ENCODE measurements around the gene SRGAP3.
"Not testable (repeated sequence)": the region's sequence is repeated elsewhere in the genome, so short reads cannot be mapped to it uniquely, and the experiment has no call there.

SRGAP3 gene

GRCh38 chr3:9111866-9112265 lies 137.6 kb downstream of the SRGAP3 start:
- peak; percentile 15 for DNase-seq (ENCODE audit: low spot score)

DNA sequence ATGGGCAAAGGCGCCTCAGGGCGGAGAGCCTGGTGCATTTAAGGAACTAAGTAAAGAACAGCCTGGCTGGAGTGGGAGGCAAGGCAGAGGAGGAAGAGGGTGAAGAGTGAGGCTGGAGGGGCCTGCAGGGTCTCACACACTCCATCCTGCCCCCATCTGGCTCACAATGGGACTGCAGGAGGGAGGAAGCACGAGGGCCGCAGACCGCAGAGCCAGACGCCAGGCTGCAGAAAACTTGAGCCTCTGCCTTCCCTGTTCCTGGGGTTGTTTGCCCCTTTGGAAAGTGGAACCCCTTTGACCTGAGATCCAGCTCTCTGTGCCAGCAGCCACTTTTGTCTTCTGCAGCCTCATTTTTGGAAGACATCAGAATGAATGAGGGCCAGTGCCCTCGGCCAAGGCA lies 138.0 kb downstream of the SRGAP3 start:
- DNase-seq (ENCODE audit: low spot score) = no peak

- no peak for DNase-seq (ENCODE audit: low spot score)
These were observed 138.6 kb downstream of the SRGAP3 start for GRCh38 chr3:9110802-9111201.

DNA sequence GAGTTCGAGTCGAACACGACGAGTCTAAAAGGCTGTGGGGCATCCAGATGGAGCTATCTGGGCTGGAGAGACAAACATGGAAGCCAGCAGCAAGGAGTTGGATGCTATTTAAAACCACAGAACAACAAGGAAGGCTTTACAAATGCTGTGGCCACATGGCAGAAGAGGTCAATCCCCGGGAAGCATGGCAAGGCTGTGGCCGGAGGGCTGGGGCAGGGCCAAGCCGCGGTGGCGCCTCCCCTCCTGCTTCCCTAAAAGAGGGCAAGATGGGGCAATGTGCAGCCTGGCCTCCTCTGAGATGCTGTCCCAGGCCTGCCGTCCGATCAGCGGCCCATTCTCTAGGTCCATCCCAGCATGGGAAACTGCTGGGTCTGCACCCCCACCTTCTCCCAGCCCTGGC lies 139.1 kb downstream of the SRGAP3 start:
- no peak for DNase-seq (ENCODE audit: low spot score)

GRCh38 chr3:9109568-9109914 lies 139.9 kb downstream of the SRGAP3 start:
- no peak for DNase-seq (ENCODE audit: low spot score)

- DNase-seq (ENCODE audit: low spot score) = no peak
These were observed 140.4 kb downstream of the SRGAP3 start for GRCh38 chr3:9108876-9109567.

DNA sequence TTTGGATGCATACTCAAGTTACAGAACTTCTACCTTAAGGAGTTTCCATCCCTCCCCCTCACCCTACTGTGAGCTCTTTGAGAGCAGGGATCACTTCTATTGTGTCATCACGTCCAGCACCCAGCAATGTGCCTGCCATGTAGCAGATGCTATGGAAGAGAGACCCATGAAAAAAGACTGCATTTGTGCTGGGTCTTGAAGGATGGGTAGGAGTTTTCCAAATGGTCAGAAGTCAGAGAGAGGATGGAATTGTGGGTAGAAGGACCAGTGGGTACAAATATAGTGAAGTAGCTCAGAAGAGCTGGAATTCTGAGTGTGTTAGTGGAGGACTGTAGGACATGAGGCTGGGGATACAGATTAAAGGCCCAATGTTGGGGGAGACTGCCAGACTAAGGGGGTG lies 141.7 kb downstream of the SRGAP3 start:
- DNase-seq (ENCODE audit: low spot score) = no peak

DNA sequence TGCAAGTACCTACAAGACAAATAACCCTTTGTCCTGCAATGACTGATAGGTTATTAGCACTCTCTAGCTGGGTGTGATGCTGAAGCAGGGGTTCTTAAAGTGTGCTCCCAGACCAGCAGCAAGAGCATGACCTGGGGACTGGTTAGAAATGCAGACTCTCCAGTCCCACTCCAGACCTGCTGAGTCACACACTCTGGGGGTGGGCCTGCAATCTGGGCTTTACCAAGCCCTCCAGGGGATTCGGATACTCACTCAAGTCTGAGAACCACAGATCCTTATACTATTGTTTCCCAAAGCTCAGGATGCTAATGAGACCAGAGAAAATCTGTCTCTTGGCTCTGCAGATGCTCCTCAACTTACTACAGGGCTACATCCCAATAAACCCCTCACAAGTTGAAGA lies 144.0 kb downstream of the SRGAP3 start:
- no peak for DNase-seq (ENCODE audit: low spot score)

DNA sequence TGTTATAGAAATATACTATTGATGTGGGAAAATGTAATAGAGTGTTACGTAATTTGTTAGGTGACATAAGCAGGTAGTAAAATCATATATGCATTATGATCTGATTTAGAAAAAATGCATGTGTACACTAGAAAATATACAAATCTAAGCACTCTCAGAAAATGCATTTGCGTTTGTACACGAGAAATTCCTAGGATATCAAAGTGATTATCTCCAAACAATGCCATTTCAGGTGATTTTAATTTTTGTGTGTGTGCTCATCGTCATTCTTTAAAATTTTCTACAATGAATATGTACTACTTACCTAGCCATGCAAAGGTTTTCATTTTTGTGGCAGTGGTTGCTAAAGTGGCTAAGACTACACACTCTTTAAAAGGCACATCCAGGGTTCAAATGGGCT lies 145.3 kb downstream of the SRGAP3 start:
- DNase-seq (ENCODE audit: low spot score) = no peak

DNA sequence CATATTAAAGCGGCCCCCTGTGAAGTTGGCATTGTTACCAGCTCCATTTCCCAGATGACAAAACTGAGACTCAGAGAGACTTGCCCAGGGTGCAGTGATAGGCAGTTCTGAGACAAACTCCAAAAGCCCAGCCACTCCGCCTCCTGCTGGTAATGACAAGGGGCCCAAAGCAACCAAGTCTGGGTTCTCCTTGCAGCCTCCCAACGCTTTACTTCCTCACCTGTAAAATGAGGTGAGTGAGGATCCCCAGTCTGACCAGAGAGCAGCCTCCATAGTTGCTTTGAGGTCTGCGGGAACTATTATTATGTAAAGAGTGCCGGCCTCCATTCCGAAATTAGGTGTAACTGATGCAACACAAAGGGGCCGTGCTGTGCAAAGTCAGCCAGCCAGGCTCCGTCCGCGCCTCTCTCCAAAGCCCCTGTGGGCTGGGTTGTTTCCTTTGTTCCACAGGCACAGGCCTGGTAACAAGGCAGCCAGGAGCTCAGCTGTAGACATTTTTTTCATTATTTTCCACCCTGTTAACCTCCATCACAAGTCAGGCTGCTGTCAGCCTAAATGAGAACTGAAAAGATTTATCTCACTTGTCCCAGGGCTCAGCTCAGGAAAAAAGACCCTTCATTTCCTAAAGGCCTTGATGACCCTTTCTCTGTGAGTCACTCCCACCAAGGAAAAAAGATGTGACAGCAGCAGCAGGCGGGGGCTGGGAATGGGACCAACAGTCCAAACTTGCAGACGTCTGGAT lies 147.0 kb downstream of the SRGAP3 start:
- DNase-seq (ENCODE audit: low spot score) = no peak

DNA sequence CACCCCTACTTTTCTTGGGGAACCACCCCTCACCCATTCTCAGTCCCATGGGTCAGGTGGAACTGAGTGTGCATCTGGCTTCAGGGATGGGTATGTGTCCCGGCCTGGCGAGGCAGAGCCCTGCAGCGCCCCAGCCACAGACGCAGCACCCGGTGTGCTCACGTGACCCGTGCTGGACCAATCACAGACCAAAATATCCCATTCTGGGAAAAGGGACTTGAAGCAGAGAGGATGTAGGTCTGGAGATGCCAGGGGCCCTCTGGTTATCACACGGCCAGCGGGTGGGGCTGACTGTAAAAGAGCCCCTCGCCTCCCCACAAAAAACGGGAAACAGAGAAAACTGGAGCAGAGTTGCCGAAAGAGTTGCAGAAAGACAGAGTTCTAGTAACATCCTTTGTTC lies 148.2 kb downstream of the SRGAP3 start:
- DNase-seq (ENCODE audit: low spot score) = no peak

GRCh38 chr3:9100513-9100894 lies 148.9 kb downstream of the SRGAP3 start:
- no peak for DNase-seq (ENCODE audit: low spot score)

GRCh38 chr3:9099702-9100512 lies 149.5 kb downstream of the SRGAP3 start:
- DNase-seq (ENCODE audit: low spot score) = no peak

DNA sequence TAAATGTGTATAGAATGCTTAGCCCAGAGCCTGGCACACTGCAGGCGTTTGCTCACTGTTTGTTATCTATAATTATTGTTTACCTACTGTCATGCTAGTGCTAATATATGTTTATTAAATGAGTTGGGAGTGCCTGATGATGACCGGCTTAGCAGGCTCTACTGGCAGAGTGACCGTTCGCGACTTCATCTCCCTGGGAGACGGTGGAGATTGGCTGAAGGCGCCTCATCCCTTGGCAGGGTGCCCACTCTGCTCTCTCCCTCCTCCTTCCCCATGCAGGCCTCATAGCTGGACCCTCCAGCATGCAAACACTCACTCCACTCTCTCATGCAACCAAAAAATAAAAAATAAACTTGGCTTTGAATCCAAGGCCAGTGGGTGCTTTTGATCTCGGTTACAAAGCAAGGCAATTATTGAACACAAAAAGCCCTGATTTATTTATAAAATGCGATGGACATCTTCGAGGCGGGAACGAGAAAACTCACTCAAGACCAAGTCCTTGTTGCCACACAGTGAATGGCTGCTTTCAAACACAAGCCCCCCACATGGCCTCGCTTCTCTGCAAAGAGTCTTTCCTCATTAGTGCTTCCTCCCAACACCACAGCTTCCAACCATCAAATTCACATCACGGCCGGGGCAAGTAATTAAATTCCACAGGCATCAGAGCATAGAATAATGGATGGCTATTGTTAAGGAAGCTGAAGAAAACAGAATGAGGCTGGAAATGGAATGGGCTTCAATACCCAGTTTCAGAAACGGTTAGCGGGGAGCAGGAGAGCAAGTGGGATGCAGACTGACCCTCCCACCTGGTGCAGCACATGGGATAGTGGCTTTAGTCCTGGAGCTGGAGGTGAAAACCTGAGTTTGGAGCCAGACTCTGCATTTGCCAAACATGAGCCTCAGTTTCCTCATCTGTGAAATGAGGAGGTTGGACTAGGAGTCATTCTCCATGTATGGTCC lies 150.4 kb downstream of the SRGAP3 start:
- DNase-seq (ENCODE audit: low spot score) = no peak

DNA sequence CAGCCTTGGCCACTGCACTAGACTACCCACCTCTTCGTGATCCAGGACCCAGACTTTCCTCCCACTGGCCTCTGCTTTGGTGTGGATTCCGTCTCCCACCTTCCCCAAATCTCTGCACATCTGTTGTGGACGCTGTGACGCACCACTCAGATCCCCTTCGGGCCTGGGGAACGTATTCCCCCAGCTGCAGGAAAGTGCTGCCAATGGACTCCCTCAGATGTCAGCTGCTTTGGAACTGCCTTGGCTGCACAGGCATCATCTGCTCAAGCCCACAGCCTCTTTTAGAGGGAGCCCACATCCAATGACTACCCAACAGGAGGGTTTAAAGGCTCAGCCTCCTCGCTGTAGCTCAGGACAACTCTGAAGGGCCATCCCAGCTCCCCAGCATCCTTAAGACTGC lies 152.0 kb downstream of the SRGAP3 start:
- no peak for DNase-seq (ENCODE audit: low spot score)

GRCh38 chr3:9091486-9092235 lies 157.8 kb downstream of the SRGAP3 start:
- DNase-seq (ENCODE audit: low spot score) = no peak

DNA sequence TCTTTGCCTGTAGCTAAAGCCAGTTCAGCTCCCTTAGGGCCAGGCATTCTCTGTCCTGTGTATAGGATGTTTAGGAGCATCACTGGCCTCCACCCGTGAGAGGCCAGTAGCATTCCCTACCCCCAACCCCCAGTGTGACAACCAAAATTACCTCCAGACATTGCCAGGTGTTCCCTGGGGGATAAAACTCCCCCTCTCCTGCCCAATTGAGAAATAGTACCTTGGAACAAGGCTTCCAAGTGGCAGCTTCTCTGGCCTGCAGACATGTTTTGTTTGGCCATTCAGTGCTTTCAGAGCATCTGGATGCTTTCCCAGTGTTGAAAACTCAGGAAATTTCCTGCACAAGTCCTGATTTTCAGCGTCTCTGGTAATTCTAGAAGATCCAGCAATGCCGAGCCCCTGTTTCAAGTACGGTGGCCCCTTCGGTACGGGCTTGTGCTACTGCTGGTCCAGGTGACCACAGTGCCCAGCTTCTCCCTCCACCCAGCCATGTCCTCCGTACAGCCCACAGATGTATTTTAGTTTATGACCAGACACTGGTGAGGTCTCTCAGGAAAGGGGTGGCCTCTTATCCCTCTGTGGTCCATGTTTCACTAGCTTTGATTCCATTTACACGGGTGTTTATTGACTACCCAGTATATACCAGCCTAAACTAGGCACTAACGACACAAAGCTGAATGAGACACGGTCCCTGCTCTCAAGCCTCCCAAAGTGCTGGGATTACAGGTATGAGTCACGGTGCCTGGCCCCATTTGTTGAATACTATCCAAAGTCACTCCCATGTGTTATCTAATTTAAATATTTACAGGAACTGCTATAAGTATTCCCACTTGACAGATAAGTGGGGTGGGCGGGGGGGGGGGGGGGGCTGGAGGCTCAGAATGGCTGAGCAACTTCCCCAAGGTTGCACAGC lies 160.7 kb downstream of the SRGAP3 start:
- DNase-seq (ENCODE audit: low spot score) = no peak

DNA sequence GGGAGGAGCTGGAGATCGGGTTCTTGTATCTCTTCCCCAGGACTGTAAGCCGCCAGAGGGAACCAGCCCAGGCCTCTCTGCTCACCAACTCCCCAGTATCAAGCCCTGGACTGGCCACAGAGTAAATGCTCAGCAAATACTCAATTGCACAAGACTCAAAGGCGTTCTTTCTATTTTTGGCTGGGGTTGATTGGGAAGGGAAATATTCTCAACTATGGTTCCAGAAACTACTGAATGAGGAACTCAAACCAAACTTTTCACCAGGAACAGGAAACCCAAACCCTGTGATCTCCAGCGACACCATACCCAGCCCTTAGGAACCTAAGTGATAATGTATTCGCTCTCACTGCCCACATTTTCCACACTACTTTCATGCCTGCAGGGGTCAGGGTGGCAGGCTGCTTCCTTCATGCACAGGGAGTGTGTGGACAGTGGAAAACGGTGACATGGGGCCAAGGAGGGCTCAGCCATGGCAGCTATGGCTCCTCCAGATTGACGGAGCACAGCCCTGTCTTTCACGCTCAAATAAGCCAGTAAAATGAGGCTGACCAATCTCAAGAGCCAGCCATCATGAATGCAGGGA lies 161.5 kb downstream of the SRGAP3 start:
- no peak for DNase-seq (ENCODE audit: low spot score)

DNA sequence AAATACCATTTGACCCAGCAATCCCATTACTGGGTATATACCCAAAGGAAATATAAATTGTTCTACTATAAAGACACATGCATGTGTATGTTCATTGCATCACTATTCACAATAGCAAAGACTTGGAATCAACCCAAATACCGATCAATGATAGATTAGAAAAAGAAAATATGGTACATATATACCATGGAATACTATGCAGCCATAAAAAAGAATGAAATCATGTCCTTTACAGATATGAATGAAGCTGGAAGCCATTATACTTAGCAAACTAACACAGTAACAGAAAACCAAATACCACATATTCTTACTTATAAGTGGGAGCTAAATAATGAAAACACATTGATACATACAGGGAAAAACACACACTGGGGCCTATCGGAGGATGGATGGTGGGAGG lies 164.0 kb downstream of the SRGAP3 start:
- DNase-seq (ENCODE audit: low spot score) = not testable (repeated sequence)

Data from hepatic stellate cell (primary cell).